K562 (cell line): ENCODE results near the gene ARHGEF3. TPM values are rescaled to one million over a fixed set of nuclear protein-coding genes. Genes with fewer than 3 reads are reported as not detected.

Source experiments
- AFF1 ChIP-seq, 2 experiments: fragments of 450-650 bp; IDR thresholded peaks; 2 replicates each; pipeline ENCODE4 v1.6.1; 2018; ENCODE audit warnings: mild to moderate bottlenecking in 2 of 2, low read depth in 1 of 2; ENCODE audit not compliant: partially characterized antibody in 2 of 2
- ARNT ChIP-seq, 2 experiments: fragments of 450-650 bp; IDR thresholded peaks; 2 replicates each; pipeline ENCODE4 v1.6.1; 2016; ENCODE audit warnings: mild to moderate bottlenecking in 1 of 2
- CEBPZ ChIP-seq: fragments of 150-350 bp; IDR thresholded peaks from 2 replicates; pipeline ENCODE4 v1.6.1; 2014; ENCODE audit warnings: low read depth, mild to moderate bottlenecking, low read length, borderline replicate concordance
- FOXK2 ChIP-seq, 2 experiments: fragments of 450-650 bp; IDR thresholded peaks in 1 of 2; conservative IDR thresholded peaks in 1 of 2; 2 replicates each; pipeline ENCODE4 v1.6.1; 2016; ENCODE audit warnings: low read depth in 2 of 2, mild to moderate bottlenecking in 1 of 2
- HNRNPLL ChIP-seq: fragments of 200-400 bp; formaldehyde crosslinking; IDR thresholded peaks from 2 replicates; pipeline ENCODE4 v1.6.1; 2017; ENCODE audit warnings: low read length, low read depth, mild to moderate bottlenecking; ENCODE audit not compliant: poor library complexity, severe bottlenecking
- MED1 ChIP-seq: sonication (generic); formaldehyde crosslinking; IDR thresholded peaks from 2 replicates; pipeline ENCODE4 v1.8.1; 2023; ENCODE audit warnings: missing genetic modification reagents, borderline replicate concordance
- MTA2 ChIP-seq: fragments of 450-650 bp; IDR thresholded peaks from 2 replicates; pipeline ENCODE4 v1.6.1; 2016; ENCODE audit warnings: low read depth
- NCOA1 ChIP-seq: fragments of 450-650 bp; IDR thresholded peaks from 2 replicates; pipeline ENCODE4 v1.6.1; 2016; ENCODE audit warnings: low read depth
- NR3C1 ChIP-seq: sonication (generic); formaldehyde crosslinking; IDR thresholded peaks from 2 replicates; pipeline ENCODE4 v1.8.1; 2022; ENCODE audit warnings: missing genetic modification reagents
- PHB2 ChIP-seq: fragments of 450-650 bp; IDR thresholded peaks from 2 replicates; pipeline ENCODE4 v1.6.1; 2017; ENCODE audit warnings: low read depth
- RAD51 ChIP-seq: fragments of 450-650 bp; IDR thresholded peaks from 2 replicates; pipeline ENCODE4 v1.7.1; 2016; ENCODE audit warnings: low read depth, mild to moderate bottlenecking, borderline replicate concordance
- polyA plus RNA-seq, 8 experiments: library from polyadenylated mRNA; depleted of rRNA in 4 of 8; stranded (reverse) in 5 of 8; unstranded in 3 of 8; fragments of >200 nt; fragmentation: Nextera tagmentation in 2 of 8; fragmentation: Illumina TruSeq in 1 of 8; extraction: Ambion mirVana in 2 of 8; extraction: Trizol in 1 of 8; gene quantifications; 2 replicates each; pipeline versions ENCODE4 v1.2.1 to v1.2.3, GENCODE V29; 2011 to 2014; ENCODE audit warnings: inconsistent platforms in 1 of 8, missing spikeins in 1 of 8
- total RNA-seq, 7 experiments: library from RNA; depleted of rRNA in 6 of 7; stranded (reverse); fragments of >200 nt in 6 of 7; fragmentation: Illumina TruSeq in 2 of 7; extraction: Trizol in 2 of 7; gene quantifications; 2 replicates each; pipeline versions ENCODE4 v1.2.1 to v1.2.3, GENCODE V29; 2011 to 2021; ENCODE audit warnings: low replicate concordance in 1 of 7
- TF ChIP-seq, protein P1 (sequence below): fragments of 450-650 bp; IDR thresholded peaks from 2 replicates; pipeline ENCODE4 v1.6.1; 2016; ENCODE audit warnings: mild to moderate bottlenecking
- TF ChIP-seq, protein P2 (sequence below): fragments of 450-650 bp; IDR thresholded peaks from 2 replicates; pipeline ENCODE4 v1.6.1; 2016; ENCODE audit warnings: antibody characterized with exemption

ARHGEF3 gene
- total and polyA plus RNA-seq, 9 of the 15 experiments (the other 6 are each of a cell fraction or from before 2014, with no cell fraction given), result 0.77 to 2.7 (median 1.4) TPM

DNA sequence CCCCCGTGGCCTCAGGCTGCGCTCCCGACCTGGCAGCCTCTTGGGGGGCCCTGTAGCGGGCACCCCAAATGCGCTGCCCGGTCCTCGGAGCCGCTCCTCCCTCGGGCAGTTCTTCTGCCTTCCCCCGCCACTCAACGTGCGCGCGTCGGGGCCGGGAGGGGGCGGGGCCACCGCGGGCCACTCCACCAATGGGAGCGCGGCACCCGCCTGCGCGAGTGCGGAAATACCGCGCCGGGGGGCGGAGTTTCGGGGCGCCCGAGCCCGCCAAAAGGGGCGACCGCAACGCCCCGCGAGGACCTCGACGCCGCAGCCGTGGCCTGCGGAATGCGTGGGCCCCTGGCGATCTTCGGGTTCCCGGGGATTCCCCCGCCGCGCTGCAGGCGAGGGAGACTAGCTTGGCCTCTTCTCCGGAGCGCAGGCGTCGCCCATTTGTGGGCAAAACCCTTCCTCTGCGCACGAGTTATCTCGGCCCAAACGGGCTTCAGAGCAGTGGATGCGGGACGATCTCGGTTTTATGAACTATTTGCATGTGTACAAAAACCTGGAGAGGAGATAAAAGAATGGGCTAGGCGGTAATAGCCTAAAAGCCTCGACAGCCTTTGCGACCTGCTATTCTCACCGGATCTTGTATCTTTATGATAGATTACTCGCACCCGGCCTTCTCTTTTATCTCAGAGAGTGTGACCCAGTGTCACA is 118.5 kb downstream of the ARHGEF3 start, which contains the start of gene TASOR (continued):
- TF ChIP-seq, protein P1, sequence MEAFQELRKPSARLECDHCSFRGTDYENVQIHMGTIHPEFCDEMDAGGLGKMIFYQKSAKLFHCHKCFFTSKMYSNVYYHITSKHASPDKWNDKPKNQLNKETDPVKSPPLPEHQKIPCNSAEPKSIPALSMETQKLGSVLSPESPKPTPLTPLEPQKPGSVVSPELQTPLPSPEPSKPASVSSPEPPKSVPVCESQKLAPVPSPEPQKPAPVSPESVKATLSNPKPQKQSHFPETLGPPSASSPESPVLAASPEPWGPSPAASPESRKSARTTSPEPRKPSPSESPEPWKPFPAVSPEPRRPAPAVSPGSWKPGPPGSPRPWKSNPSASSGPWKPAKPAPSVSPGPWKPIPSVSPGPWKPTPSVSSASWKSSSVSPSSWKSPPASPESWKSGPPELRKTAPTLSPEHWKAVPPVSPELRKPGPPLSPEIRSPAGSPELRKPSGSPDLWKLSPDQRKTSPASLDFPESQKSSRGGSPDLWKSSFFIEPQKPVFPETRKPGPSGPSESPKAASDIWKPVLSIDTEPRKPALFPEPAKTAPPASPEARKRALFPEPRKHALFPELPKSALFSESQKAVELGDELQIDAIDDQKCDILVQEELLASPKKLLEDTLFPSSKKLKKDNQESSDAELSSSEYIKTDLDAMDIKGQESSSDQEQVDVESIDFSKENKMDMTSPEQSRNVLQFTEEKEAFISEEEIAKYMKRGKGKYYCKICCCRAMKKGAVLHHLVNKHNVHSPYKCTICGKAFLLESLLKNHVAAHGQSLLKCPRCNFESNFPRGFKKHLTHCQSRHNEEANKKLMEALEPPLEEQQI, result peak; percentile 56
- TF ChIP-seq NR3C1 (CRISPR knock-in tag) (peak; percentile 80), AFF1 (IDR thresholded peaks at IDR 0.05; ENCODE audit: low read depth in 1 of 2, partially characterized antibody in 2 of 2) (no peak), CEBPZ (no peak), MTA2 (no peak), MED1 (CRISPR knock-in tag) (no peak), NCOA1 (no peak), RAD51 (no peak), HNRNPLL (peak; percentile 38), PHB2 (no peak), FOXK2 (conservative IDR thresholded peaks at IDR 0.05 in 1 of 2, IDR thresholded peaks at IDR 0.05 in 1 of 2; ENCODE audit: low read depth in 2 of 2) (no peak), ARNT (IDR thresholded peaks at IDR 0.05) (no peak)
- TF ChIP-seq, protein P2, sequence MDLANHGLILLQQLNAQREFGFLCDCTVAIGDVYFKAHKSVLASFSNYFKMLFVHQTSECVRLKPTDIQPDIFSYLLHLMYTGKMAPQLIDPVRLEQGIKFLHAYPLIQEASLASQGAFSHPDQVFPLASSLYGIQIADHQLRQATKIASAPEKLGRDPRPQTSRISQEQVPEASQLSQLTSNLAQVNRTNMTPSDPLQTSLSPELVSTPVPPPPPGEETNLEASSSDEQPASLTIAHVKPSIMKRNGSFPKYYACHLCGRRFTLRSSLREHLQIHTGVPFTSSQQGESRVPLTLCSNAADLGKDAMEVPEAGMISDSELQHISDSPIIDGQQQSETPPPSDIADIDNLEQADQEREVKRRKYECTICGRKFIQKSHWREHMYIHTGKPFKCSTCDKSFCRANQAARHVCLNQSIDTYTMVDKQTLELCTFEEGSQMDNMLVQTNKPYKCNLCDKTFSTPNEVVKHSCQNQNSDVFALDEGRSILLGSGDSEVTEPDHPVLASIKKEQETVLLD, result 0 out of 2 replicates have a peak, but pooled peaks have one; percentile 34
